GM12878 (cell line): ENCODE data around the gene GRIK4. TPM values are rescaled to one million over a fixed set of nuclear protein-coding genes. Genes with fewer than 3 reads are reported as not detected.

Experiments used
- ATAC-seq: fragments of 200-7000 bp; cut with Tn5 transposase; 3 replicates; pipeline ENCODE4 v1.9.1; 2020; ENCODE audit warnings: mild to moderate bottlenecking, moderate library complexity
- BruUV-seq: library from RNA; stranded (reverse); fragments of 400-500 nt; replicated peaks from 2 replicates; lab custom pipeline; 2021; lab: Mats Ljungman, UMichigan
- CTCF ChIA-PET: fragments of 300-600 bp; sonication (Branson Sonifier 250); formaldehyde crosslinking; extraction: SDS; loops from one replicate; lab custom pipeline; 2021; ENCODE audit warnings: inconsistent platforms; lab: Yijun Ruan, JAX
- POLR2A ChIA-PET: fragments of 350-600 bp; formaldehyde crosslinking; extraction: SDS; loops from one replicate; lab custom pipeline; 2021; ENCODE audit warnings: inconsistent platforms; lab: Charles Lee
- RAD21 ChIA-PET: fragments of 300-600 bp; sonication (Branson Sonifier 250); formaldehyde crosslinking; loops from one replicate; lab custom pipeline; 2023; ENCODE audit warnings: antibody characterized with exemption; ENCODE audit not compliant: unreplicated experiment; lab: Charles Lee
- SMC1A ChIA-PET: fragments of 300-600 bp; sonication (Branson Sonifier 250); formaldehyde crosslinking; loops from one replicate; lab custom pipeline; 2023; ENCODE audit not compliant: unreplicated experiment, uncharacterized antibody; lab: Charles Lee
- DNase-seq: peaks from one replicate; pipeline ENCODE4 v3.0.0-alpha.2; 2011; ENCODE audit warnings: low read depth, low spot score
- FAIRE-seq: peaks from 3 replicates; lab custom pipeline; 2011; peaks lifted over from hg19 to GRCh38; lab: Jason Lieb, UNC
- H2AFZ ChIP-seq: 2 replicates; pipeline ENCODE4 v1.6.0; 2011; ENCODE audit warnings: low read depth, low read length, control low read depth; ENCODE audit not compliant: control insufficient read depth
- H3K27ac ChIP-seq: 2 replicates; pipeline ENCODE4 v1.5.1; 2011; ENCODE audit warnings: control low read depth; ENCODE audit not compliant: control insufficient read depth, insufficient read depth
- H3K27me3 ChIP-seq, 2 experiments: replicated peaks in 1 of 2; 2 replicates each; pipeline versions ENCODE4 v1.6.0 to v1.6.1; 2011; ENCODE audit warnings: low read length in 1 of 2; ENCODE audit not compliant: control insufficient read depth in 2 of 2, insufficient read depth in 2 of 2
- H3K36me3 ChIP-seq, 2 experiments: 2 replicates each; pipeline ENCODE4 v1.5.1; 2011; ENCODE audit warnings: low read length in 1 of 2; ENCODE audit not compliant: control insufficient read depth in 2 of 2, insufficient read depth in 2 of 2
- H3K4me1 ChIP-seq: 2 replicates; pipeline ENCODE4 v1.6.1; 2011; ENCODE audit warnings: mild to moderate bottlenecking, low read length, moderate library complexity, mixed read lengths; ENCODE audit not compliant: control insufficient read depth, insufficient read depth
- H3K4me2 ChIP-seq: 2 replicates; pipeline ENCODE4 v1.6.0; 2011; ENCODE audit warnings: control low read depth; ENCODE audit not compliant: control insufficient read depth, insufficient read depth
- H3K4me3 ChIP-seq: fragments of 200-600 bp; sonication (generic); 2 replicates; pipeline ENCODE4 v1.5.1; 2016
- H3K79me2 ChIP-seq: 2 replicates; pipeline ENCODE4 v1.6.0; 2011; ENCODE audit warnings: low read length; ENCODE audit not compliant: control insufficient read depth, insufficient read depth
- H3K9ac ChIP-seq: 2 replicates; pipeline ENCODE4 v1.8.0; 2011; ENCODE audit warnings: low read length, control low read depth, mixed read lengths; ENCODE audit not compliant: control insufficient read depth, insufficient read depth
- H3K9me3 ChIP-seq: replicated peaks from 3 replicates; pipeline ENCODE4 v1.5.1; 2011; ENCODE audit warnings: mild to moderate bottlenecking, low read length; ENCODE audit not compliant: control insufficient read depth, insufficient read depth
- H4K20me1 ChIP-seq: 2 replicates; pipeline ENCODE4 v1.6.0; 2011; ENCODE audit not compliant: control insufficient read depth, insufficient read depth
- ATF3 ChIP-seq: IDR thresholded peaks from 2 replicates; pipeline ENCODE4 v1.6.1; 2011; ENCODE audit warnings: low read depth, mild to moderate bottlenecking, low read length, moderate library complexity, borderline replicate concordance; ENCODE audit errors: extremely low read depth
- CBX3 ChIP-seq: fragments of 200-600 bp; sonication (generic); IDR thresholded peaks from 2 replicates; pipeline ENCODE4 v1.6.1; 2016; ENCODE audit warnings: low read depth, borderline replicate concordance
- CHD4 ChIP-seq: fragments of 200-600 bp; sonication (generic); IDR thresholded peaks from 2 replicates; pipeline ENCODE4 v1.6.1; 2016; ENCODE audit warnings: mild to moderate bottlenecking
- EGR1 ChIP-seq, 2 experiments: IDR thresholded peaks; 1 replicate in 1 of 2; 2 replicates in 1 of 2; pipeline ENCODE4 v1.6.1; 2011 to 2012; ENCODE audit warnings: low read depth in 2 of 2, low read length in 2 of 2, borderline replicate concordance in 1 of 2, mild to moderate bottlenecking in 1 of 2, moderate library complexity in 1 of 2
- JUNB ChIP-seq: IDR thresholded peaks from 2 replicates; pipeline ENCODE4 v1.6.1; 2016; ENCODE audit warnings: antibody characterized with exemption, mild to moderate bottlenecking
- KDM1A ChIP-seq: fragments of 200-600 bp; sonication (generic); IDR thresholded peaks from 2 replicates; pipeline ENCODE4 v1.6.1; 2016; ENCODE audit warnings: borderline replicate concordance
- NRF1 ChIP-seq: conservative IDR thresholded peaks from 2 replicates; pipeline ENCODE4 v1.6.1; 2011; ENCODE audit warnings: mild to moderate bottlenecking, low read depth, low read length, improper control_type of control experiment
- RB1 ChIP-seq: fragments of 450-650 bp; formaldehyde crosslinking; IDR thresholded peaks from 2 replicates; pipeline ENCODE4 v1.6.1; 2017; ENCODE audit warnings: mild to moderate bottlenecking, borderline replicate concordance
- RELB ChIP-seq: fragments of 450-650 bp; IDR thresholded peaks from 2 replicates; pipeline ENCODE4 v1.6.1; 2017; ENCODE audit warnings: low read depth, mild to moderate bottlenecking, moderate library complexity
- RUNX3 ChIP-seq: IDR thresholded peaks from 2 replicates; pipeline ENCODE4 v1.6.1; 2012; ENCODE audit warnings: low read length, inconsistent platforms
- STAT1 ChIP-seq: fragments of 450-650 bp; conservative IDR thresholded peaks from 2 replicates; pipeline ENCODE4 v1.6.1; 2014; ENCODE audit warnings: antibody characterized with exemption, mild to moderate bottlenecking
- TCF7 ChIP-seq: IDR thresholded peaks from 2 replicates; pipeline ENCODE4 v1.6.1; 2014; ENCODE audit warnings: antibody characterized with exemption, borderline replicate concordance
- ZBED1 ChIP-seq: IDR thresholded peaks from 2 replicates; pipeline ENCODE4 v1.6.1; 2016; ENCODE audit warnings: borderline replicate concordance
- ZNF24 ChIP-seq: fragments of 450-650 bp; IDR thresholded peaks from 2 replicates; pipeline ENCODE4 v1.6.1; 2017; ENCODE audit warnings: antibody characterized with exemption, mild to moderate bottlenecking
- WGBS: methylation state at CpG from one replicate; pipeline ENCODE4 v1.1.6; 2016; ENCODE audit warnings: low lambda C conversion rate; ENCODE audit not compliant: insufficient replicate concordance, insufficient coverage; ENCODE audit errors: missing lambda C conversion rate; 5-methylcytosine and 5-hydroxymethylcytosine counted together
- in situ Hi-C: fragments of 300-500 bp; cut with MboI; formaldehyde crosslinking; loops from 9 replicates; pipeline ENCODE4 v1.14.3; 2018; ENCODE audit warnings: mixed read lengths
- intact Hi-C: fragments of 100-400 bp; cut with micrococcal nuclease; formaldehyde crosslinking; loops from one replicate; pipeline ENCODE4 v1.14.2; 2022; ENCODE audit not compliant: unreplicated experiment
- polyA plus RNA-seq, 11 experiments: library from polyadenylated mRNA; depleted of rRNA in 4 of 11; unstranded in 6 of 11; stranded (reverse) in 5 of 11; fragments of >200 nt; fragmentation: Nextera tagmentation in 4 of 11; fragmentation: Illumina TruSeq in 1 of 11; extraction: Ambion mirVana in 4 of 11; extraction: Trizol in 1 of 11; gene quantifications; 1 replicate in 1 of 11; 2 replicates in 10 of 11; pipeline versions ENCODE4 v1.2.1 to v1.2.3, GENCODE V29; 2011 to 2016; ENCODE audit warnings: inconsistent platforms in 2 of 11, missing spikeins in 2 of 11, low read depth in 1 of 11
- total RNA-seq, 4 experiments: library from RNA; depleted of rRNA in 3 of 4; stranded (reverse); fragments of >200 nt in 3 of 4; fragmentation: Illumina TruSeq in 1 of 4; extraction: Trizol in 1 of 4; gene quantifications; 2 replicates each; pipeline versions ENCODE4 v1.2.1 to v1.2.3, GENCODE V29; 2013 to 2021

Gene GRIK4
- total and polyA plus RNA-seq, 10 of the 15 experiments (the other 5 are each of a cell fraction or from before 2014, with no cell fraction given): 0.33 to 3.6 (median 0.72) TPM

- CTCF ChIA-PET: interaction anchor here (0.9 to 1.2 kb wide), 3 partner anchors 9 to 129 kb away, joined by 3 to 4 read pairs (median 4); no protein-coding TSS in a partner anchor
- H3K27me3 ChIP-seq: no peaks in the 10 kb centered on the region
- H3K9ac ChIP-seq: no peak overlapping the region
- no peak overlapping the region for H3K4me2 ChIP-seq
- no peak overlapping the region for H2AFZ ChIP-seq
- no peaks in the 10 kb centered on the region for H4K20me1 ChIP-seq
- POLR2A ChIA-PET: no interaction called here
- SMC1A ChIA-PET: interaction anchor here (1.0 to 1.4 kb wide), 5 partner anchors 17 to 345 kb away, joined by 3 to 5 read pairs (median 3); no protein-coding TSS in a partner anchor
- no peaks in the 10 kb centered on the region for H3K9me3 ChIP-seq
- in situ Hi-C loops: no loop called here
- RAD21 ChIA-PET: interaction anchor here (0.6 kb wide), 1 partner anchor 1102 kb away, joined by 4 read pairs; no protein-coding TSS in a partner anchor
- TF ChIP-seq JUNB (no peak), STAT1 (no peak), RB1 (no peak), ZNF24 (no peak), ZBED1 (no peak), ATF3 (no peak), RELB (no peak), TCF7 (no peak), NRF1 (no peak), CBX3 (no peak), EGR1 (IDR thresholded peaks at IDR 0.05; ENCODE audit: borderline replicate concordance in 1 of 2, low read depth in 2 of 2, low read length in 2 of 2) (no peak), KDM1A (no peak), CHD4 (no peak), RUNX3 (no peak)
- TF ChIP-seq, all 136 proteins: peak for 0
- Histone ChIP-seq H3K4me3 (no peak overlapping the region), H3K36me3 (no peaks in the 10 kb centered on the region), H3K79me2 (no peaks in the 10 kb centered on the region), H3K27ac (no peak overlapping the region), H3K4me1 (peaks cover 3% of the 10 kb centered on the region; the same call in 1 of the 2 replicates)
- BruUV-seq: no TSS peak
- ATAC-seq: no peak
- 35% methylated on average over 1 of the region's 1 CpG for WGBS
- no peak for FAIRE-seq
- DNase-seq: no peak
- intact Hi-C loops: no loop called here
These were observed 330.6 kb downstream of the GRIK4 start for GRCh38 chr11:120842195-120842594.
